Activated naive CD4-positive, alpha-beta T cell treated with anti-CD3 and anti-CD28 coated beads, Interleukin-2, amount 50 U/mL, for 24 hours (primary cell): ENCODE measurements around the gene ZNF772.
A peak's percentile ranks its signal among the peaks of the same experiment; 100 is the strongest.

Experiments used
- H3K27ac Mint-ChIP-seq: one replicate; pipeline ENCODE4 v1.8.0; 2021; ENCODE audit warnings: mild to moderate bottlenecking, mixed read lengths
- H3K27me3 Mint-ChIP-seq: one replicate; pipeline ENCODE4 v1.8.0; 2021; ENCODE audit warnings: mixed read lengths
- H3K36me3 Mint-ChIP-seq: one replicate; pipeline ENCODE4 v1.8.0; 2021; ENCODE audit warnings: mixed read lengths
- H3K4me1 Mint-ChIP-seq: one replicate; pipeline ENCODE4 v1.8.0; 2021; ENCODE audit warnings: mixed read lengths
- H3K4me3 Mint-ChIP-seq: one replicate; pipeline ENCODE4 v1.8.0; 2021; ENCODE audit warnings: mild to moderate bottlenecking, mixed read lengths
- H3K9me3 Mint-ChIP-seq: one replicate; pipeline ENCODE4 v1.8.0; 2021; ENCODE audit warnings: mixed read lengths

Gene ZNF772

DNA sequence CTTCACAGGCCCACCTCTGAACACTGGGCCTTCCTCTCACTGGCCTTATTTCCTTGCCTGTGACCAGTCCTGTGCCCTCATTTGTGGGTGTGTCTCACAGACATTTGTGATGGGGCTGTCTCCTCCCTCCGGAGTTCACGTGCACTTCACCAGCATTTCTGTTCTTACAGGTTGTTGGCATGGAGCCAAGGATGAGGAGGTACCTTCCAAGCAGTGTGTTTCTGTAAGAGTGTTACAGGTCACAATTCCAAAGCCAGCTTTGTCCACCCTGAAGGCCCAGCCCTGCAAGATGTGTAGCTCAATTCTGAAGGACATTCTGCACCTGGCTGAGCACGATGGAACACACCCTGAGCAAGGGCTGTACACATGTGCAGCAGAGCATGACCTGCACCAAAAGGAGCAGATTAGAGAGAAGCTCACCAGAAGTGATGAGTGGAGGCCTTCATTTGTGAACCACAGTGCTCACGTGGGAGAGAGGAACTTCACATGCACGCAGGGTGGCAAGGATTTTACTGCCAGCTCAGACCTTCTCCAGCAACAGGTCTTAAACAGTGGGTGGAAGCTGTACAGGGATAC, 34.2 kb downstream of the ZNF772 start:
- peaks cover 43% of the 10 kb centered on the region for H3K9me3 Mint-ChIP-seq
- peaks cover 67% of the 10 kb centered on the region for H3K36me3 Mint-ChIP-seq
- H3K27me3 Mint-ChIP-seq, result no peaks in the 10 kb centered on the region
- H3K4me3 Mint-ChIP-seq, result no peak overlapping the region
- no peak overlapping the region for H3K27ac Mint-ChIP-seq
- H3K4me1 Mint-ChIP-seq, result peaks cover 15% of the 10 kb centered on the region

- H3K4me3 Mint-ChIP-seq, result no peak overlapping the region
- H3K36me3 Mint-ChIP-seq, result peaks cover 71% of the 10 kb centered on the region
- H3K9me3 Mint-ChIP-seq, result peaks cover 44% of the 10 kb centered on the region
- H3K27ac Mint-ChIP-seq, result no peak overlapping the region
- no peaks in the 10 kb centered on the region for H3K27me3 Mint-ChIP-seq
- H3K4me1 Mint-ChIP-seq, result peaks cover 15% of the 10 kb centered on the region
Observed at GRCh38 chr19:57441979-57442752, 35.2 kb downstream of the ZNF772 start.

- Mint-ChIP-seq H3K9me3 (peaks cover 43% of the 10 kb centered on the region), H3K4me1 (peaks cover 38% of the 10 kb centered on the region), H3K4me3 (no peak overlapping the region), H3K36me3 (peaks cover 66% of the 10 kb centered on the region), H3K27me3 (no peaks in the 10 kb centered on the region), H3K27ac (no peak overlapping the region)
Observed at GRCh38 chr19:57438925-57439324, 38.4 kb downstream of the ZNF772 start.

- Mint-ChIP-seq H3K9me3 (peaks cover 42% of the 10 kb centered on the region), H3K27me3 (no peaks in the 10 kb centered on the region), H3K36me3 (peaks cover 56% of the 10 kb centered on the region), H3K4me3 (no peak overlapping the region), H3K27ac (no peak overlapping the region), H3K4me1 (peaks cover 38% of the 10 kb centered on the region)
Observed at GRCh38 chr19:57437931-57438330, 39.4 kb downstream of the ZNF772 start.

DNA sequence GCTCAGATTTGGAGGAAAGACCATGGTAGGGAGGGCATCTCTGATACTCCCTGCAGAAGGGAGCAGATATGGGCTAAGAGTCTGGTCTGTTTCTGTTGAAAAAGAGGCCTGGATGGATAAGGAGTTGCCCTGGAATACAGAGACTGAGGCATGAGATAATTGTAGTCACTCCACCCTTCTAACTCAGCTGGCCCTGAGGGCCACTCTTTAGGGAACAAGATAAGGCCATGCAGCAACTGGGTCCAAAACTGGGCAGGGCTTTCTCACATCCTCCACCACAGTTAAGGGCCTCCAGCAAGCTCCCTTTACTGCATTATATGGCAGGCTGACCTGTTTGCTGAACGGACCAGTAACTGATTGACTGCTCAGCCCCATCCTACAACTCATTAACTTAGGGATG, 40.9 kb downstream of the ZNF772 start:
- Mint-ChIP-seq H3K27ac (peak overlapping the region; percentile 31), H3K27me3 (no peaks in the 10 kb centered on the region), H3K4me3 (peak overlapping the region; percentile 93), H3K36me3 (peaks cover 42% of the 10 kb centered on the region), H3K9me3 (peaks cover 30% of the 10 kb centered on the region), H3K4me1 (peaks cover 38% of the 10 kb centered on the region)

- peaks cover 34% of the 10 kb centered on the region for H3K36me3 Mint-ChIP-seq
- H3K27me3 Mint-ChIP-seq, result no peaks in the 10 kb centered on the region
Observed at GRCh38 chr19:57435062-57435978, 42.0 kb downstream of the ZNF772 start, which contains the start of gene ZNF749. ZNF749 (plus strand) TSS chr19:57435325; CDS start chr19:57435579, 254 bp downstream.

GRCh38 chr19:57434386-57435061, 42.8 kb downstream of the ZNF772 start:
- H3K4me3 Mint-ChIP-seq, result peak overlapping the region; percentile 93
- H3K9me3 Mint-ChIP-seq, result peaks cover 18% of the 10 kb centered on the region
- H3K4me1 Mint-ChIP-seq, result peaks cover 31% of the 10 kb centered on the region
- H3K27me3 Mint-ChIP-seq, result no peaks in the 10 kb centered on the region
- H3K27ac Mint-ChIP-seq, result peak overlapping the region; percentile 99
- H3K36me3 Mint-ChIP-seq, result peaks cover 26% of the 10 kb centered on the region

More at GRCh38 chr19:57435062-57435978, 42.0 kb downstream of the ZNF772 start, which contains the start of gene ZNF749:
- peak within 1 kb of the TSS; percentile 93 for H3K4me3 Mint-ChIP-seq
- H3K9me3 Mint-ChIP-seq, result peaks cover 26% of the 10 kb centered on the region
- H3K4me1 Mint-ChIP-seq, result peaks cover 35% of the 10 kb centered on the region
- H3K27ac Mint-ChIP-seq, result peak within 1 kb of the TSS; percentile 99

GRCh38 chr19:57421037-57421436, 56.3 kb downstream of the ZNF772 start:
- Mint-ChIP-seq H3K4me3 (no peak overlapping the region), H3K27me3 (no peaks in the 10 kb centered on the region), H3K9me3 (peaks cover 27% of the 10 kb centered on the region), H3K4me1 (peaks cover 2% of the 10 kb centered on the region), H3K27ac (no peak overlapping the region), H3K36me3 (peaks cover 50% of the 10 kb centered on the region)

DNA sequence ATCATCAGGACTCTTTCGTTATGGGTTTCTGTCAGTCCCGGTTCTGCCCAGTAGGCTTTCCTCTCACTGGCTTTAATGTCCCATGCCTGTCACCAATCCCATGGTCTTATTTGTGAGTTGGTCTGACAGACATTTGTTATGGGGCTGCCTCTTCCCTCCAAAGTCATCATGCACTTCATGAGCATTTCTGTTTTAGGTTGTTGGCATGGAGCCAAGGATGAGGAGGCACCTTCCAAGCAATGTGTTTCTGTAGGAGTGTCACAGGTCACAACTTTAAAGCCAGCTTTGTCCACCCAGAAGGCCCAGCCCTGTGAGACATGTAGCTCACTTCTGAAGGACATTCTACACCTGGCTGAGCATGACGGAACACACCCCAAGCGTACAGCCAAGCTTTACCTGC, 57.9 kb downstream of the ZNF772 start:
- Mint-ChIP-seq H3K36me3 (peaks cover 63% of the 10 kb centered on the region), H3K4me1 (peaks cover 13% of the 10 kb centered on the region), H3K27ac (no peak overlapping the region), H3K27me3 (no peaks in the 10 kb centered on the region), H3K4me3 (no peak overlapping the region), H3K9me3 (peaks cover 39% of the 10 kb centered on the region)
